ENCODE results near the gene MDFI. TPM values are rescaled to one million over a fixed set of nuclear protein-coding genes. Genes with fewer than 3 reads are reported as not detected.

Gene MDFI
- polyA plus RNA-seq, 1 donor from 2014 or later: 42.5 TPM

- H3K27ac ChIP-seq (ENCODE audit: low read length): no peak overlapping the region
Measured at GRCh38 chr6:41692080-41692675, 53.9 kb downstream of the MDFI start.

GRCh38 chr6:41692730-41693129 lies 54.5 kb downstream of the MDFI start:
- Histone ChIP-seq H3K79me2 (replicated peaks; ENCODE audit: insufficient read depth, low read length) (no peaks in the 10 kb centered on the region), H3K4me3 (ENCODE audit: low read length) (no peak overlapping the region), H3K9ac (ENCODE audit: low read length) (no peak overlapping the region), H3K27me3 (ENCODE audit: insufficient read depth, low read depth, low read length) (no peaks in the 10 kb centered on the region), H2AFZ (ENCODE audit: low read depth, low read length) (no peak overlapping the region), H3K9me3 (ENCODE audit: low read length) (no peaks in the 10 kb centered on the region), H3K36me3 (ENCODE audit: insufficient read depth, low read length) (no peaks in the 10 kb centered on the region), H3K9me2 (ENCODE audit: insufficient read depth, low read length) (no peaks in the 10 kb centered on the region), H4K20me1 (ENCODE audit: insufficient read depth) (no peaks in the 10 kb centered on the region), H3F3A (ENCODE audit: insufficient read depth, low read length, poor library complexity, severe bottlenecking) (no peaks in the 10 kb centered on the region), H3K4me2 (ENCODE audit: low read length) (no peak overlapping the region), H3K27ac (ENCODE audit: low read length) (no peak overlapping the region)
- TF ChIP-seq, protein P1, sequence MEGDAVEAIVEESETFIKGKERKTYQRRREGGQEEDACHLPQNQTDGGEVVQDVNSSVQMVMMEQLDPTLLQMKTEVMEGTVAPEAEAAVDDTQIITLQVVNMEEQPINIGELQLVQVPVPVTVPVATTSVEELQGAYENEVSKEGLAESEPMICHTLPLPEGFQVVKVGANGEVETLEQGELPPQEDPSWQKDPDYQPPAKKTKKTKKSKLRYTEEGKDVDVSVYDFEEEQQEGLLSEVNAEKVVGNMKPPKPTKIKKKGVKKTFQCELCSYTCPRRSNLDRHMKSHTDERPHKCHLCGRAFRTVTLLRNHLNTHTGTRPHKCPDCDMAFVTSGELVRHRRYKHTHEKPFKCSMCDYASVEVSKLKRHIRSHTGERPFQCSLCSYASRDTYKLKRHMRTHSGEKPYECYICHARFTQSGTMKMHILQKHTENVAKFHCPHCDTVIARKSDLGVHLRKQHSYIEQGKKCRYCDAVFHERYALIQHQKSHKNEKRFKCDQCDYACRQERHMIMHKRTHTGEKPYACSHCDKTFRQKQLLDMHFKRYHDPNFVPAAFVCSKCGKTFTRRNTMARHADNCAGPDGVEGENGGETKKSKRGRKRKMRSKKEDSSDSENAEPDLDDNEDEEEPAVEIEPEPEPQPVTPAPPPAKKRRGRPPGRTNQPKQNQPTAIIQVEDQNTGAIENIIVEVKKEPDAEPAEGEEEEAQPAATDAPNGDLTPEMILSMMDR (IDR thresholded peaks at IDR 0.05; ENCODE audit: poor library complexity, severe bottlenecking): no peak
- no peak for TF ChIP-seq TAF1 (IDR thresholded peaks at IDR 0.05; ENCODE audit: low read depth)
- no peak for TF ChIP-seq REST (IDR thresholded peaks at IDR 0.05; ENCODE audit: borderline replicate concordance)
- no peak for TF ChIP-seq MXI1 (conservative IDR thresholded peaks at IDR 0.05; ENCODE audit: poor library complexity, severe bottlenecking)
- TF ChIP-seq POLR2AphosphoS5 (IDR thresholded peaks at IDR 0.05): no peak
- no peak for TF ChIP-seq SMC3 (conservative IDR thresholded peaks at IDR 0.05; ENCODE audit: poor library complexity)
- no peak for TF ChIP-seq RAD21 (conservative IDR thresholded peaks at IDR 0.05)

More at GRCh38 chr6:41692080-41692675, 53.9 kb downstream of the MDFI start:
- no peaks in the 10 kb centered on the region for H3K9me2 ChIP-seq (ENCODE audit: insufficient read depth, low read length)
- no peaks in the 10 kb centered on the region for H3K9me3 ChIP-seq (ENCODE audit: low read length)
- H3K9ac ChIP-seq (ENCODE audit: low read length): no peak overlapping the region
- no peaks in the 10 kb centered on the region for H3K79me2 ChIP-seq (replicated peaks; ENCODE audit: insufficient read depth, low read length)
- no peak overlapping the region for H3K4me2 ChIP-seq (ENCODE audit: low read length)
- TF ChIP-seq SMC3 (conservative IDR thresholded peaks at IDR 0.05; ENCODE audit: poor library complexity): no peak
- TF ChIP-seq EP300 (conservative IDR thresholded peaks at IDR 0.05; ENCODE audit: poor library complexity, severe bottlenecking): no peak
- no peak for TF ChIP-seq RAD21 (conservative IDR thresholded peaks at IDR 0.05)
- no peak for TF ChIP-seq TAF1 (IDR thresholded peaks at IDR 0.05; ENCODE audit: low read depth)
- no peak for TF ChIP-seq POLR2AphosphoS5 (IDR thresholded peaks at IDR 0.05)
- TF ChIP-seq REST (IDR thresholded peaks at IDR 0.05; ENCODE audit: borderline replicate concordance): no peak
- TF ChIP-seq MXI1 (conservative IDR thresholded peaks at IDR 0.05; ENCODE audit: poor library complexity, severe bottlenecking): no peak
- TF ChIP-seq, protein P1 (IDR thresholded peaks at IDR 0.05; ENCODE audit: poor library complexity, severe bottlenecking): no peak
- no peak for TF ChIP-seq EZH2 (IDR thresholded peaks at IDR 0.05; ENCODE audit: borderline replicate concordance, insufficient read depth, low read length, poor library complexity, severe bottlenecking)
- no peaks in the 10 kb centered on the region for H3F3A ChIP-seq (ENCODE audit: insufficient read depth, low read length, poor library complexity, severe bottlenecking)
- no peak overlapping the region for H3K4me3 ChIP-seq (ENCODE audit: low read length)
- no peaks in the 10 kb centered on the region for H4K20me1 ChIP-seq (ENCODE audit: insufficient read depth)
- no peaks in the 10 kb centered on the region for H3K36me3 ChIP-seq (ENCODE audit: insufficient read depth, low read length)
- H2AFZ ChIP-seq (ENCODE audit: low read depth, low read length): no peak overlapping the region
- H3K27me3 ChIP-seq (ENCODE audit: insufficient read depth, low read depth, low read length): no peaks in the 10 kb centered on the region

Measured in neural cell (in vitro differentiated cells).